GM12878 (cell line): Measurements from ENCODE around the gene SLX4.

Experiments
- BMI1 ChIP-seq: fragments of 450-650 bp; IDR thresholded peaks from 2 replicates; pipeline ENCODE4 v1.6.1; 2016; ENCODE audit warnings: mild to moderate bottlenecking, moderate library complexity, borderline replicate concordance
- EGR1 ChIP-seq, 2 experiments: IDR thresholded peaks; 1 replicate in 1 of 2; 2 replicates in 1 of 2; pipeline ENCODE4 v1.6.1; 2011 to 2012; ENCODE audit warnings: low read depth in 2 of 2, low read length in 2 of 2, borderline replicate concordance in 1 of 2, mild to moderate bottlenecking in 1 of 2, moderate library complexity in 1 of 2
- GABPA ChIP-seq: IDR thresholded peaks from 2 replicates; pipeline ENCODE4 v1.6.1; 2014; ENCODE audit warnings: antibody characterized with exemption, low read depth, mild to moderate bottlenecking, inconsistent platforms
- JUNB ChIP-seq: IDR thresholded peaks from 2 replicates; pipeline ENCODE4 v1.6.1; 2016; ENCODE audit warnings: antibody characterized with exemption, mild to moderate bottlenecking
- JUND ChIP-seq: IDR thresholded peaks from 2 replicates; pipeline ENCODE4 v1.6.1; 2012; ENCODE audit warnings: low read depth, mild to moderate bottlenecking, low read length, improper control_type of control experiment, moderate library complexity
- KDM1A ChIP-seq: fragments of 200-600 bp; sonication (generic); IDR thresholded peaks from 2 replicates; pipeline ENCODE4 v1.6.1; 2016; ENCODE audit warnings: borderline replicate concordance
- NFIC ChIP-seq: IDR thresholded peaks from 2 replicates; pipeline ENCODE4 v1.6.1; 2012; ENCODE audit warnings: low read depth, mild to moderate bottlenecking, inconsistent platforms, low read length, moderate library complexity
- POLR2AphosphoS5 ChIP-seq: IDR thresholded peaks from 2 replicates; pipeline ENCODE4 v1.6.1; 2011; ENCODE audit warnings: mild to moderate bottlenecking, low read length, inconsistent platforms
- RAD21 ChIP-seq: IDR thresholded peaks from 2 replicates; pipeline ENCODE4 v1.6.1; 2011; ENCODE audit warnings: mild to moderate bottlenecking, low read depth, low read length, moderate library complexity; ENCODE audit not compliant: insufficient read depth
- REST ChIP-seq: IDR thresholded peaks from 2 replicates; pipeline ENCODE4 v1.6.1; 2012; ENCODE audit warnings: mild to moderate bottlenecking, low read depth, low read length
- SMC3 ChIP-seq: IDR thresholded peaks from 2 replicates; pipeline ENCODE4 v1.6.1; 2011; ENCODE audit warnings: low read length, improper control_type of control experiment, borderline replicate concordance
- SUZ12 ChIP-seq: fragments of 200-600 bp; sonication (generic); IDR thresholded peaks from one replicate; pipeline ENCODE4 v1.6.1; 2018; ENCODE audit warnings: antibody characterized with exemption, mild to moderate bottlenecking; ENCODE audit not compliant: unreplicated experiment
- YY1 ChIP-seq: IDR thresholded peaks from 2 replicates; pipeline ENCODE4 v1.6.1; 2011; ENCODE audit warnings: low read depth, mild to moderate bottlenecking, low read length
- TF ChIP-seq, protein P1 (sequence below), 3 experiments: IDR thresholded peaks in 2 of 3; conservative IDR thresholded peaks in 1 of 3; 2 replicates each; pipeline ENCODE4 v1.5.1; 2011; ENCODE audit warnings: low read depth in 3 of 3, low read length in 3 of 3, mild to moderate bottlenecking in 3 of 3, control low read depth in 2 of 3, moderate library complexity in 2 of 3, inconsistent platforms in 1 of 3, mixed read lengths in 1 of 3; ENCODE audit not compliant: control insufficient read depth in 2 of 3, insufficient read depth in 1 of 3; ENCODE audit errors: extremely low read depth in 1 of 3

GRCh38 chr16:3589991-3590701 is 21.3 kb downstream of the SLX4 start:
- no peak for TF ChIP-seq KDM1A
- no peak for TF ChIP-seq JUND
- TF ChIP-seq YY1, result no peak
- TF ChIP-seq, protein P1, sequence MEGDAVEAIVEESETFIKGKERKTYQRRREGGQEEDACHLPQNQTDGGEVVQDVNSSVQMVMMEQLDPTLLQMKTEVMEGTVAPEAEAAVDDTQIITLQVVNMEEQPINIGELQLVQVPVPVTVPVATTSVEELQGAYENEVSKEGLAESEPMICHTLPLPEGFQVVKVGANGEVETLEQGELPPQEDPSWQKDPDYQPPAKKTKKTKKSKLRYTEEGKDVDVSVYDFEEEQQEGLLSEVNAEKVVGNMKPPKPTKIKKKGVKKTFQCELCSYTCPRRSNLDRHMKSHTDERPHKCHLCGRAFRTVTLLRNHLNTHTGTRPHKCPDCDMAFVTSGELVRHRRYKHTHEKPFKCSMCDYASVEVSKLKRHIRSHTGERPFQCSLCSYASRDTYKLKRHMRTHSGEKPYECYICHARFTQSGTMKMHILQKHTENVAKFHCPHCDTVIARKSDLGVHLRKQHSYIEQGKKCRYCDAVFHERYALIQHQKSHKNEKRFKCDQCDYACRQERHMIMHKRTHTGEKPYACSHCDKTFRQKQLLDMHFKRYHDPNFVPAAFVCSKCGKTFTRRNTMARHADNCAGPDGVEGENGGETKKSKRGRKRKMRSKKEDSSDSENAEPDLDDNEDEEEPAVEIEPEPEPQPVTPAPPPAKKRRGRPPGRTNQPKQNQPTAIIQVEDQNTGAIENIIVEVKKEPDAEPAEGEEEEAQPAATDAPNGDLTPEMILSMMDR (IDR thresholded peaks at IDR 0.05 in 2 of 3, conservative IDR thresholded peaks at IDR 0.05 in 1 of 3; ENCODE audit: control insufficient read depth in 2 of 3, extremely low read depth in 1 of 3, insufficient read depth in 1 of 3, low read depth in 3 of 3, low read length in 3 of 3), result no peak
- TF ChIP-seq EGR1 (IDR thresholded peaks at IDR 0.05; ENCODE audit: borderline replicate concordance in 1 of 2, low read depth in 2 of 2, low read length in 2 of 2), result no peak
- no peak for TF ChIP-seq GABPA
- no peak for TF ChIP-seq RAD21
- TF ChIP-seq SUZ12, result no peak
- no peak for TF ChIP-seq NFIC
- TF ChIP-seq BMI1, result no peak
- no peak for TF ChIP-seq JUNB
- no peak for TF ChIP-seq REST
- no peak for TF ChIP-seq SMC3
- no peak for TF ChIP-seq POLR2AphosphoS5
